ENCODE results near the gene SAMD4B. TPM values are rescaled to one million over a fixed set of nuclear protein-coding genes. Genes with fewer than 3 reads are reported as not detected.

Gene SAMD4B
- total and polyA plus RNA-seq, 9 of the 15 experiments (the other 6 are each of a cell fraction or from before 2014, with no cell fraction given), result 3.4 to 90.5 (median 38.0) TPM

GRCh38 chr19:39407660-39408391 lies 65.6 kb downstream of the SAMD4B start:
- no peaks in the 10 kb centered on the region for H3K9me3 ChIP-seq (replicated peaks; ENCODE audit: control insufficient read depth, insufficient read depth, low read depth, low read length)
- ChIA-PET POLR2A (interaction anchor here (0.7 to 4.0 kb wide), 9 partner anchors 10 to 216 kb away, joined by 3 to 18 read pairs (median 6); partner anchors contain the start of genes MED29, PAF1, RPS16 and SAMD4B), CTCF (ENCODE audit: low intra/inter-chr PET ratio) (interaction anchor here (0.8 kb wide), 1 partner anchor 10 kb away, joined by 3 read pairs; no protein-coding TSS in a partner anchor)
- BruUV-seq (replicated peaks), result no TSS peak
- 48% methylated on average over 34 of the region's 40 CpGs for WGBS (ENCODE audit: insufficient coverage, low coverage, missing lambda C conversion rate)
- peak overlapping the region; percentile 94 for H3K27ac ChIP-seq (ENCODE audit: extremely low read depth, low read depth, low read length)
- ATAC-seq (no peak), FAIRE-seq (no peak), DNase-seq (ENCODE audit: extremely low read depth in 1 of 4, low spot score in 3 of 4) (peak in 1 of 4 experiments; percentile 50)
- in situ Hi-C loops (cut with MboI), result no loop called here
- H4K20me1 ChIP-seq (replicated peaks; ENCODE audit: control insufficient read depth, insufficient read depth, low read length), result peaks cover 4% of the 10 kb centered on the region; the same call in 1 of the 2 replicates
- H3K36me3 ChIP-seq (ENCODE audit: control insufficient read depth, insufficient read depth, low read length), result peaks cover 13% of the 10 kb centered on the region; the same call in 1 of the 3 replicates
- peak overlapping the region; percentile 78 for H3K4me3 ChIP-seq
- intact Hi-C loops (cut with micrococcal nuclease), result no loop called here
- peak overlapping the region; percentile 91 to 97 for H3K9ac ChIP-seq (ENCODE audit: insufficient read depth in 1 of 2, low read depth in 2 of 2, low read length in 2 of 2)
- peaks cover 50% of the 10 kb centered on the region for H3K79me2 ChIP-seq (ENCODE audit: control insufficient read depth, insufficient read depth, low read length)
- no peaks in the 10 kb centered on the region for H3K9me1 ChIP-seq (ENCODE audit: control insufficient read depth, insufficient read depth, low read length)
- H3K27me3 ChIP-seq (ENCODE audit: control insufficient read depth in 2 of 2, insufficient read depth in 2 of 2, low read length in 2 of 2), result no peaks in the 10 kb centered on the region
- H2AFZ ChIP-seq (ENCODE audit: low read depth, low read length), result no peak overlapping the region
- H3K4me1 ChIP-seq (replicated peaks in 1 of 2; ENCODE audit: control insufficient read depth in 2 of 2, insufficient read depth in 2 of 2, low read length in 2 of 2), result peaks cover 55 to 76% of the 10 kb centered on the region in 2 experiments
- H3K4me2 ChIP-seq (ENCODE audit: insufficient read depth, low read length), result peak overlapping the region; percentile 85
- TF ChIP-seq ZNF3 (CRISPR knock-in tag; IDR thresholded peaks at IDR 0.05), result no peak
- TF ChIP-seq POLR2G (IDR thresholded peaks at IDR 0.05; ENCODE audit: low read depth, low read length), result peak; percentile 82
- TF ChIP-seq TAF1 (IDR thresholded peaks at IDR 0.05; ENCODE audit: control insufficient read depth, extremely low read depth, insufficient read depth, low read length, severe bottlenecking), result peak; percentile 19
- TF ChIP-seq ZNF277 (CRISPR knock-in tag; IDR thresholded peaks at IDR 0.05; ENCODE audit: borderline replicate concordance), result no peak
- TF ChIP-seq HDAC8 (tag; IDR thresholded peaks at IDR 0.05), result no peak
- no peak for TF ChIP-seq KLF10 (CRISPR knock-in tag; IDR thresholded peaks at IDR 0.05)
- TF ChIP-seq ZNF12 (CRISPR knock-in tag; IDR thresholded peaks at IDR 0.05), result no peak
- TF ChIP-seq EHMT2 (IDR thresholded peaks at IDR 0.05), result no peak
- peak; percentile 56 for TF ChIP-seq HMGN3 (IDR thresholded peaks at IDR 0.05; ENCODE audit: borderline replicate concordance, extremely low read depth, insufficient read length, low read depth, low read length)
- TF ChIP-seq ZNF133 (CRISPR knock-in tag; IDR thresholded peaks at IDR 0.05), result no peak
- TF ChIP-seq PHB (CRISPR knock-in tag; IDR thresholded peaks at IDR 0.05), result 0 out of 2 replicates have a peak, but pooled peaks have one; percentile 9
- no peak for TF ChIP-seq ZMIZ1 (IDR thresholded peaks at IDR 0.05; ENCODE audit: low read depth in 2 of 2, low read length in 2 of 2)
- no peak for TF ChIP-seq JUND (IDR thresholded peaks at IDR 0.05; ENCODE audit: borderline replicate concordance, low read depth, low read length)
- TF ChIP-seq JUND (tag; IDR thresholded peaks at IDR 0.05; ENCODE audit: borderline replicate concordance, low read depth, low read length), result no peak

Measured in K562 (cell line).